Activated CD8-positive, alpha-beta memory T cell treated with anti-CD3 and anti-CD28 coated beads for 48 hours (primary cell): Measurements from ENCODE around the gene ZNF524.

ENCODE experiments used
- DNase-seq, 3 experiments: peaks; one replicate each; pipeline ENCODE4 v3.0.0-alpha.2; 2020; ENCODE audit warnings: low read depth in 2 of 3, low spot score in 2 of 3

Gene ZNF524

DNA sequence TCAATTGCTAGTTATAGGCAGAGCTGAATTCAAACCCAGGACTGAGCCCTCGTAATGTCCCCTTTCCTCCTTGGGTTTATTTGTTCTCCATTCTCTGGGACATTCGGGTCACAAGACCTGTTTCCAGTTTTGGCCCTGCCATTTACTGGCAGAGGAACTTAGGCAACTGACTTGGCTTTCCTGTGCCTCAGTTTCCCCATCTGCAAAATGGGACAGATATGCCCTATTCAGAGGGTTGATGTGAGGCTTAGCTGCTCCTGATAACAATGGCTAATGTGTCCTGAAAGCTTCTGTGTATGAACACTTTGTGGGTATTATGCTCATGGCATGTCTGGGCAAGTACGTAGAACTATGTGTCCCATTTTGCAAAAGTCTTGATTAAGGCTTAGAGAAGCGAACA, 996 bp downstream of the ZNF524 start:
- DNase-seq = no peak

DNA sequence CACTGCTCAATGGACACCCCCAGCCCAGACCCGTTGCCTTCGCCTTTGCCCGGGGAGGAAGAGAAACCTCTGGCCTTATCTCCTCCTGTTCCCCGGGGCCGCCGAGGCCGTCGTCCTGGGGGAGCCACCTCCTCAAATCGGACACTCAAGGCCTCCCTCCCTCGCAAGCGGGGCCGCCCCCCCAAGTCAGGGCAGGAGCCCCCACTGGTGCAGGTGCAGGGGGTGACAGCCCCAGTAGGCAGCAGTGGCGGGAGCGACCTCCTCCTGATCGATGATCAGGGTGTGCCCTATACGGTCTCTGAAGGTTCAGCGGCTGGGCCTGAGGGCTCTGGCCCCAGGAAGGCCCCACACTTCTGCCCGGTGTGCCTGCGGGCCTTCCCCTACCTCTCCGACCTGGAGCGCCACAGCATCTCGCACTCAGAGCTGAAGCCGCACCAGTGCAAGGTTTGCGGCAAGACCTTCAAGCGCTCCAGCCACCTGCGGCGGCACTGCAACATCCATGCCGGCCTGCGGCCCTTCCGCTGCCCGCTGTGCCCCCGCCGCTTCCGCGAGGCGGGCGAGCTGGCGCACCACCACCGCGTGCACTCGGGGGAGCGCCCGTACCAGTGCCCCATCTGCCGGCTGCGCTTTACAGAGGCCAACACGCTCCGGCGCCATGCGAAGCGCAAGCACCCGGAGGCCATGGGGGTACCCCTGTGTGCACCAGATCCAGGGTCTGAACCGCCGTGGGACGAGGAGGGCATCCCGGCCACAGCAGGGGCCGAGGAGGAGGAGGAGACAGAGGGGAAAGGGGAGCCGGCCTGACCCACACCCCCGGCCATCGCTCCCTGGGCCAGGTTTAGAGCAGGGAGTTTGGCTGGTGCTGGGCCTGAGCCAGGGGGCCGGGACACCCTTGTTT, 2.3 kb downstream of the ZNF524 start:
- no peak for DNase-seq

DNA sequence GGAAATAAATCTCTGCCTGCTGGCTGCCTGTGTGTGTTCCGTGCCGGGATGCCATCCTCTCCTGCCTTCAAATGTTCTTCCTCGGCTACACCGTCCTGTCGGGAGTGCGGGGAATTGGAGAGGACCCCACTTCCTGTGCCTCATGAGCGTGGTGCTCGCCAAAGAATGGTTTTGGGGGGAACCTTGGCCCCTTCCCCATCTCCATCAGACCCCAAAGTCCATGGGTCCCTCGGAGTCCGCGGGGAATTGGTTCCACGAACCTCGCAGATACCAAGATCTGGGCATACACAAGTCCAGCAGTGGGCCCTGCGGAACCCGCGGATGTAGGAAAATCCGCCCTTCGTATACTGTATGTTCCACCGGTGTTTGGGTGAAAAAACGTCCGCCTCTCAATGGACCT, 3.0 kb downstream of the ZNF524 start:
- DNase-seq = no peak

- no peak for DNase-seq
Observed at GRCh38 chr19:55603581-55604292, 3.6 kb downstream of the ZNF524 start.

GRCh38 chr19:55605207-55605636, 5.1 kb downstream of the ZNF524 start:
- peak; percentile 91 to 99 (median 97) for DNase-seq

DNA sequence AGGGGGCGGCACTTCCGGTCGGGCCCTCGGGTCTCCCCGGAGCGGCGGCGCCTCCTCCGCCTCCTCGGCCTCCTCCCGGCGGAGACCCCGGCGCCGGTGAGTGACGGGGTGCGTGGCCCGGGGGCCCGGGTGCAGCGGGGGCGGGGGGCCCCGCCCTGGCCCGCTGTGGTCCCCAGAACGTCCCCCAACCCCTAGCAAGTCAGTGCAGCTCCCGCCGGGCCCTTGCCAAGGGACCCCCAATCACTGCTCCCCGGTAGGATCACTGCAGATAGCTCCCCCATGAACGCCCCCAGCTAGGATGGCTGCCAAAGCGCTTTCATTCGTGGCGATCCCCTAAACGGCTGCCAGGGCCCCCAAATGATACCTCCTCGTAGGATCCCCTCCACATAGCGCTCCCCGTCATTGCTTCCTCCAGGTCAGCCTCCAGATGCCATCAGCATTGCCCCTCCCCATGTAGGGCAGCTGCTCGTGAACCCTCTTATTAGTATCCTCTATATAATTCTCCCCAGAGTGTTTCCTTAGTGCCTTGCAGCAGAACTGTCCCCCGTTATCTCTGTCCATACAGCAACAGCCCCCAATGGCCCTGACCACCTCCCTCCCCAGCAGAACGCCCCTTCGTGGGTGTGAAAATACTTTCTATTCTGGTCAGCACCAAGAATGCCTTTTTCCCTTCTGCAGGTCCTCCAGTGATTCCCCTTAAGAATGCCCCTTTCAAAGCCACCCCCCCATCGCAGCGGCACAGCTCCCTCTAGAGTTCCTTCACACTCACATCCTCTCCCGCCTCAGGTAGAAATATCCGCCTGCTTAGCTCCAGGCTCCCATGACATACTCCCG, 5.8 kb downstream of the ZNF524 start, which contains the start of gene ZNF865:
ZNF865 (plus strand) TSS at position 11 of the 834 bp plus-strand sequence. CDS start 7,972 bp downstream, outside the sequence.
- DNase-seq = peak in 2 of 3 experiments; percentile 33 to 51

- DNase-seq = no peak
Observed at GRCh38 chr19:55606471-55606787, 6.3 kb downstream of the ZNF524 start.

DNA sequence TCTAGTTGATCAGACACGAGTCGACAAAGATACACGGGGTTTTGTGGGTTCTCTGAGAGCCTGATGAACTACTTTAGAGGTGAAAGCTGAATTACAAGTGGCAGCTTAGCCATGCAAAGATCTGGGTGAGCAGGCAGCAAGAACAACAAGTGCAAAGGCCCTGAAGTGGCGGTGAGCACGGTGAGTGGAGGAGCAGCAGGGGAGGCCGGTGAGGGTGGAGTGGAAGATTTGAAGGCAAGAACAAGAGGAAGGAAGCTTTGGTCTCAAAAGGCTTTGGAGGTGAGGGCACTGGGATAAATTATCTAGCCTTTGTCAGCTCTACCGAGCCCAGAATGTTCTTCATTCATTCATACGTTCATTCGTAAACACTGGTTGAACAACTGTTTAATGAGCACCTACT, 6.7 kb downstream of the ZNF524 start:
- no peak for DNase-seq

DNA sequence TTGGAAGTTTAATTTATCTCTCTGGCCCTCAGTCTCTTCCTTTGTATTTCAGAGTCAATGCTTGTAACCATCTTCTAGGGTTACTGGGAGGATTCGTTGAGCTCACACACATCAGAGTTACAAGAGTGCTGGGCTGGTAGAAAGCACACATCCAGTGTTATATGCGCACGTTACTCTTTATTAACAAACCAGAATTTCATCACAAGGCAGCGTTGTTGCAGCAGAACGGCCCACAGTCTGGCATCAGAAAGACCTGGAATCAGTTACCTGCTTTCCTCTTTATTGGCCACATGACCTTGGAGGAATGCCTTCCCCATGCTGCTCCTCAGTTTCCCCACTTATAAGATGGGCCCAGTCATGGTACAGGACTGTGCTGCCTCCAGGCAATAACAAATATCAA, 9.2 kb downstream of the ZNF524 start:
- no peak for DNase-seq

GRCh38 chr19:55611300-55611982, 11.4 kb downstream of the ZNF524 start:
- DNase-seq = no peak

DNA sequence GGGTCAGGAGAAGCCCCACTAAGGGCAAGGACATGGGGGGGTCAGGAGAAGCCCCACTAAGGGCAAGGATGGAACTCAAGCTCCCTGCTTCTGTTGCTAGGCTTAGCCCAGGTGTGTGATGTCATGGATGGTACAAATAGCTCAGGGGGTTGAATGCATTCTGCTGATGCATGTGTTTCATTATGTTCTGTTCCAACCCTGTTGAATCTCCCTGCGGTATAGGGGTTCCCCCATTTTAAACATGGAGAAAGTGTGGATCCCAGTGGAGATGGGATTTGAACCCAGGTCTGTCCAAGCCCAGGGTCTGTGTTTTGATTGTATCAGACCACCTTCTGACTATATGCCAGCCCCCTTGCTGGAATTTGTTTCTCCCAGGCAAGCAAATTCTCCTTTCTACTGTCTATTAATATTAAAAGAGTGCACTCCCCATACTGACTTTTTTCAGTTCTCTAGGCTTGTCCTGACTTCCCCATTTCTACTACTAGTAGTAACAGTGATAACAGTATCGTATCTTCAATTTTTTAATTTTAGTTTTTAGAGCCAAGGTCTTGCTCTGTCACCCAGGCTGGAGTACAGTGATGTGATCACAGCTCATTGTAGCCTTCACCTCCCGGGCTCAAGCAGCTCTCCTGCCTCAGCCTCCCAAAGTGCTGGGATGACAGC, 12.0 kb downstream of the ZNF524 start:
- no peak for DNase-seq

GRCh38 chr19:55613396-55613795, 13.3 kb downstream of the ZNF524 start:
- DNase-seq = no peak

DNA sequence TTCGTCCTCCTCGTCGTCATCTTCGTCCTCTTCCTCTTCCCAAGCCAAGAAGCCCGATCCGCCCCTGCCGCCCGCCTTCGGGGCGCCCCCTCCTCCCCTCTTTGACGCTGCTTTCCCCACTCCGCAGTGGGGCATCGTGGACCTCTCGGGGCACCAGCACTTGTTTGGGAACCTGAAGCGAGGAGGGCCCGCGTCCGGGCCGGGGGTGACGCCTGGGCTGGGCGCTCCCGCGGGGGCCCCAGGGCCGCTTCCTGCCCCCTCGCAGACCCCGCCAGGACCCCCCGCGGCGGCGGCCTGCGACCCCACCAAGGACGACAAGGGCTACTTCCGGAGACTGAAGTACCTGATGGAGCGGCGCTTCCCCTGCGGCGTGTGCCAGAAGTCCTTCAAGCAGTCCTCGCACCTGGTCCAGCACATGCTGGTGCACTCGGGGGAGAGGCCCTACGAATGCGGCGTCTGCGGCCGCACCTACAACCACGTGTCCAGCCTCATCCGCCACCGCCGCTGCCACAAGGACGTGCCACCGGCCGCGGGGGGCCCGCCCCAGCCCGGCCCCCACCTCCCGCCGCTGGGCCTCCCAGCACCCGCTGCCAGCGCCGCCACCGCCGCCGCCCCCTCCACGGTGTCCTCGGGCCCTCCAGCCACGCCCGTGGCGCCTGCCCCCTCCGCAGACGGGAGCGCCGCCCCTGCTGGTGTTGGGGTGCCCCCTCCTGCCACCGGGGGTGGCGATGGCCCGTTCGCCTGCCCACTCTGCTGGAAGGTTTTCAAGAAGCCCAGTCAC, 14.0 kb downstream of the ZNF524 start:
- no peak for DNase-seq

GRCh38 chr19:55614711-55615542, 14.8 kb downstream of the ZNF524 start:
- DNase-seq = no peak

- no peak for DNase-seq
Observed at GRCh38 chr19:55615543-55616394, 15.7 kb downstream of the ZNF524 start.

GRCh38 chr19:55616395-55616875, 16.3 kb downstream of the ZNF524 start:
- DNase-seq = no peak

GRCh38 chr19:55617426-55617825, 17.3 kb downstream of the ZNF524 start:
- no peak for DNase-seq

DNA sequence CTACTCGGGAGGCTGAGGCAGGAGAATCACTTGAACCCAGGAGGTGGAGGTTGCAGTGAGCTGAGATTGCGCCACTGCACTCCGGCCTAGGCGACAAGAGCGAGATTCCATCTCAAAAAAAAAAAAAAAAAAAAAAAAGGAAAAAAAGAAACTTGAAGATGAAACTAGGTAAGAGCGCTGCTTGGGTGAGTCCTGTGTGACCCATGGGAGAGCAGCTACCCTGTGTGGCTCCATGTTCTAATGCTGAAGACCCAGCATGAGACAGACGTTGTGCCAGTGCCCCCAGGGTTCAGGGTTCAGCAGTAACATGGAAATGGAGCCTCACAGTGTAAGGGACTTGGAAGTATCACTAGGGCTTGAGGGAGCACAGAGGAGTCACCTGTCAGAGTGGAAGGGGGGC, 18.3 kb downstream of the ZNF524 start:
- DNase-seq = no peak
